Measurements from ENCODE around the gene BLOC1S1. TPM values are rescaled to one million over a fixed set of nuclear protein-coding genes. Genes with fewer than 3 reads are reported as not detected.

The BLOC1S1 gene
- total and polyA plus RNA-seq, 9 of the 15 experiments (the other 6 are each of a cell fraction or from before 2014, with no cell fraction given), result 75.2 to 161 (median 98.8) TPM

DNA sequence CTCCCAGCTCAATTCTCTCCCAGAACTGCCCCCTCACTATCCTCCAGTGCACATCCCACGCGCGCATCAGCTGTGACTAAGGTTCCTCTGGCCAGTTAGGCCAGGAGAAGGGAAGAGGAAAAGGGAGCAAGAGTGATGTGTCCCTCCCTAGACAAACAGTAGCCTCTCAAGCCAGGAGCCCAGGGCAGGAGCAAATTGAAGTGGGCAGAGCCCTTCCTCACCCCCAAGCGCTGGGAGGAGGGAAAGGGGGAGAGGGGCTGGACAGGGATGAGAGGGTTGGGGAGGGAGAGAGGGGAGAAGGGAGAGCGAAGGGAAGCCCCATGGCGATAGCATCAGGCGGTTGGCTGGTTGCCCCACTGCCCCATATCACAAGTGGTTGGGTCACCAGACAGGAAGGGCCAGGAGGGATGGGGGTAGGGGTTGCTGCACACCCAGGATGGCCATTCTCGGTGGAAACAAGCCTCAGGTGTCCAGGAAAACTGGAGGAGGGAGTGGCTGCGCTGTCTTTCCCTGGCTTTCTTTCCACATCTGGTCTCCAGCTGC lies 11.9 kb downstream of the BLOC1S1 start (continued):
- TF ChIP-seq, protein P1, sequence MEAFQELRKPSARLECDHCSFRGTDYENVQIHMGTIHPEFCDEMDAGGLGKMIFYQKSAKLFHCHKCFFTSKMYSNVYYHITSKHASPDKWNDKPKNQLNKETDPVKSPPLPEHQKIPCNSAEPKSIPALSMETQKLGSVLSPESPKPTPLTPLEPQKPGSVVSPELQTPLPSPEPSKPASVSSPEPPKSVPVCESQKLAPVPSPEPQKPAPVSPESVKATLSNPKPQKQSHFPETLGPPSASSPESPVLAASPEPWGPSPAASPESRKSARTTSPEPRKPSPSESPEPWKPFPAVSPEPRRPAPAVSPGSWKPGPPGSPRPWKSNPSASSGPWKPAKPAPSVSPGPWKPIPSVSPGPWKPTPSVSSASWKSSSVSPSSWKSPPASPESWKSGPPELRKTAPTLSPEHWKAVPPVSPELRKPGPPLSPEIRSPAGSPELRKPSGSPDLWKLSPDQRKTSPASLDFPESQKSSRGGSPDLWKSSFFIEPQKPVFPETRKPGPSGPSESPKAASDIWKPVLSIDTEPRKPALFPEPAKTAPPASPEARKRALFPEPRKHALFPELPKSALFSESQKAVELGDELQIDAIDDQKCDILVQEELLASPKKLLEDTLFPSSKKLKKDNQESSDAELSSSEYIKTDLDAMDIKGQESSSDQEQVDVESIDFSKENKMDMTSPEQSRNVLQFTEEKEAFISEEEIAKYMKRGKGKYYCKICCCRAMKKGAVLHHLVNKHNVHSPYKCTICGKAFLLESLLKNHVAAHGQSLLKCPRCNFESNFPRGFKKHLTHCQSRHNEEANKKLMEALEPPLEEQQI (IDR thresholded peaks at IDR 0.05), result no peak
- TF ChIP-seq EP300 (IDR thresholded peaks at IDR 0.05; ENCODE audit: low read length) (peak; percentile 66; the same call in 1 of the 2 replicates), VEZF1 (CRISPR knock-in tag; IDR thresholded peaks at IDR 0.05) (peak; percentile 78; the same call in 1 of the 2 replicates), EGR1 (conservative IDR thresholded peaks at IDR 0.05) (peak; percentile 87), TAF9B (IDR thresholded peaks at IDR 0.05; ENCODE audit: partially characterized antibody) (no peak), ZNF253 (CRISPR knock-in tag; conservative IDR thresholded peaks at IDR 0.05) (no peak), ZFP36 (IDR thresholded peaks at IDR 0.05; ENCODE audit: low read depth, low read length, partially characterized antibody) (no peak), LEF1 (IDR thresholded peaks at IDR 0.05) (0 out of 2 replicates have a peak, but pooled peaks have one; percentile 34), MAZ (CRISPR knock-in tag; conservative IDR thresholded peaks at IDR 0.05 in 1 of 2, IDR thresholded peaks at IDR 0.05 in 1 of 2) (no peak; a peak in 2 of 4 replicates), TEAD4 (IDR thresholded peaks at IDR 0.05; ENCODE audit: low read length) (peak; percentile 11; the same call in 1 of the 2 replicates), TEAD4 (CRISPR knock-in tag; IDR thresholded peaks at IDR 0.05; ENCODE audit: borderline replicate concordance) (no peak), PRPF4 (IDR thresholded peaks at IDR 0.05; ENCODE audit: insufficient read depth, low read depth, low read length, poor library complexity, severe bottlenecking) (no peak), ZNF431 (CRISPR knock-in tag; IDR thresholded peaks at IDR 0.05) (no peak), BMI1 (IDR thresholded peaks at IDR 0.05; ENCODE audit: low read length) (no peak), BCLAF1 (IDR thresholded peaks at IDR 0.05; ENCODE audit: borderline replicate concordance in 1 of 2, control insufficient read depth in 1 of 2, low read depth in 2 of 2, low read length in 1 of 2) (no peak), TOE1 (IDR thresholded peaks at IDR 0.05; ENCODE audit: borderline replicate concordance) (0 out of 2 replicates have a peak, but pooled peaks have one; percentile 66), TOE1 (CRISPR knock-in tag; IDR thresholded peaks at IDR 0.05; ENCODE audit: borderline replicate concordance, low read depth) (no peak), ATF7 (IDR thresholded peaks at IDR 0.05) (peak; percentile 48), CAMTA2 (CRISPR knock-in tag; conservative IDR thresholded peaks at IDR 0.05) (no peak), MTA2 (IDR thresholded peaks at IDR 0.05; ENCODE audit: low read depth) (no peak), NEUROD1 (IDR thresholded peaks at IDR 0.05; ENCODE audit: borderline replicate concordance, low read depth, low read length, partially characterized antibody) (peak; percentile 17), L3MBTL2 (IDR thresholded peaks at IDR 0.05) (0 out of 2 replicates have a peak, but pooled peaks have one; percentile 14), DDX20 (tag; IDR thresholded peaks at IDR 0.05; ENCODE audit: low read depth) (no peak)
